Keratinocyte (primary cell): ENCODE results near the gene ADRB2. TPM values are rescaled to one million over a fixed set of nuclear protein-coding genes. Genes with fewer than 3 reads are reported as not detected.

ENCODE experiments used
- DNase-seq: peaks from one replicate; pipeline ENCODE4 v3.0.0-alpha.2; 2011; ENCODE audit warnings: low read depth, missing footprints, low spot score
- FAIRE-seq: peaks from 2 replicates; lab custom pipeline; 2011; peaks lifted over from hg19 to GRCh38; lab: Jason Lieb, UNC
- H2AFZ ChIP-seq: 2 replicates; pipeline ENCODE4 v1.6.0; 2012; ENCODE audit warnings: low read length, control low read depth, inconsistent platforms; ENCODE audit not compliant: control insufficient read depth
- H3K27ac ChIP-seq: 2 replicates; pipeline ENCODE4 v1.5.1; 2011; ENCODE audit warnings: low read length; ENCODE audit not compliant: control insufficient read depth, insufficient read depth
- H3K27me3 ChIP-seq: 3 replicates; pipeline ENCODE4 v1.6.0; 2011; ENCODE audit warnings: low read length; ENCODE audit not compliant: control insufficient read depth, insufficient read depth; ENCODE audit errors: extremely low read depth
- H3K36me3 ChIP-seq, 2 experiments: 2 replicates in 1 of 2; 3 replicates in 1 of 2; pipeline ENCODE4 v1.5.1; 2011; ENCODE audit warnings: low read length in 2 of 2, mild to moderate bottlenecking in 1 of 2; ENCODE audit not compliant: control insufficient read depth in 2 of 2, insufficient read depth in 2 of 2; ENCODE audit errors: extremely low read depth in 1 of 2
- H3K4me1 ChIP-seq: 3 replicates; pipeline ENCODE4 v1.5.1; 2011; ENCODE audit warnings: low read length; ENCODE audit not compliant: control insufficient read depth, insufficient read depth; ENCODE audit errors: extremely low read depth
- H3K4me2 ChIP-seq: 3 replicates; pipeline ENCODE4 v1.6.0; 2011; ENCODE audit warnings: low read depth, low read length; ENCODE audit not compliant: control insufficient read depth, insufficient read depth; ENCODE audit errors: extremely low read depth
- H3K4me3 ChIP-seq, 3 experiments: fragments of 200-600 bp in 1 of 3; sonication (generic) in 1 of 3; 2 replicates in 2 of 3; 3 replicates in 1 of 3; pipeline ENCODE4 v1.5.1; 2011 to 2016; ENCODE audit warnings: low read length in 3 of 3, mild to moderate bottlenecking in 3 of 3, control low read depth in 2 of 3, inconsistent platforms in 1 of 3, low read depth in 1 of 3, mixed read lengths in 1 of 3, mixed run types in 1 of 3, moderate library complexity in 1 of 3; ENCODE audit not compliant: control insufficient read depth in 2 of 3, insufficient read depth in 2 of 3; ENCODE audit errors: extremely low read depth in 1 of 3
- H3K79me2 ChIP-seq: 2 replicates; pipeline ENCODE4 v1.6.0; 2012; ENCODE audit warnings: low read length; ENCODE audit not compliant: control insufficient read depth, insufficient read depth
- H3K9ac ChIP-seq: 3 replicates; pipeline ENCODE4 v1.6.0; 2011; ENCODE audit warnings: low read length; ENCODE audit not compliant: control insufficient read depth, insufficient read depth; ENCODE audit errors: extremely low read depth
- H3K9me1 ChIP-seq: 3 replicates; pipeline ENCODE4 v1.6.0; 2011; ENCODE audit warnings: low read length; ENCODE audit not compliant: control insufficient read depth, insufficient read depth; ENCODE audit errors: extremely low read depth
- H3K9me3 ChIP-seq: 2 replicates; pipeline ENCODE4 v1.5.1; 2012; ENCODE audit warnings: low read depth, low read length; ENCODE audit not compliant: control insufficient read depth
- H4K20me1 ChIP-seq: 3 replicates; pipeline ENCODE4 v1.6.0; 2011; ENCODE audit warnings: low read length; ENCODE audit not compliant: control insufficient read depth, insufficient read depth; ENCODE audit errors: extremely low read depth
- CTCF ChIP-seq, 3 experiments: IDR thresholded peaks in 1 of 3; conservative IDR thresholded peaks in 1 of 3; optimal IDR thresholded peaks in 1 of 3; 2 replicates in 2 of 3; 3 replicates in 1 of 3; pipeline versions ENCODE3 to v1.5.1; 2011; ENCODE audit warnings: low read length in 3 of 3, mild to moderate bottlenecking in 3 of 3, moderate library complexity in 2 of 3, control low read depth in 1 of 3, inconsistent platforms in 1 of 3; ENCODE audit not compliant: insufficient read depth in 2 of 3; ENCODE audit errors: extremely low read depth in 1 of 3
- EZH2 ChIP-seq: IDR thresholded peaks from one replicate; pipeline ENCODE4 v1.6.1; 2012; ENCODE audit warnings: inconsistent platforms, mild to moderate bottlenecking, low read length, moderate library complexity
- dilution Hi-C: fragments of 300-500 bp; cut with MboI; formaldehyde crosslinking; loops from one replicate; pipeline ENCODE4 v1.7.0; 2020; ENCODE audit warnings: low sequenced_read_pairs; ENCODE audit not compliant: extremely low pct_ligation_motif_present
- polyA plus RNA-seq, 5 experiments: library from polyadenylated mRNA; depleted of rRNA in 3 of 5; stranded (reverse) in 3 of 5; stranded (forward) in 1 of 5; unstranded in 1 of 5; fragments of >200 nt; gene quantifications; 1 replicate in 1 of 5; 2 replicates in 3 of 5; 3 replicates in 1 of 5; pipeline versions ENCODE4 v1.2.1 to v1.2.3, GENCODE V29; 2011 to 2012; ENCODE audit warnings: missing spikeins in 2 of 5, low read depth in 1 of 5, low replicate concordance in 1 of 5

The ADRB2 gene
- polyA plus RNA-seq, 1 donor (not counting 4 experiments of a cell fraction or from before 2014, with no cell fraction given): 39.7 TPM

GRCh38 chr5:148806520-148806931, 19.9 kb upstream of the ADRB2 start:
- Histone ChIP-seq H3K9me1 (no peaks in the 10 kb centered on the region), H3K9me3 (no peaks in the 10 kb centered on the region), H3K36me3 (no peaks in the 10 kb centered on the region), H3K27me3 (no peaks in the 10 kb centered on the region), H3K4me1 (peaks cover 10% of the 10 kb centered on the region), H3K9ac (no peak overlapping the region), H3K79me2 (no peaks in the 10 kb centered on the region), H4K20me1 (no peaks in the 10 kb centered on the region), H3K4me3 (no peak overlapping the region), H2AFZ (no peak overlapping the region), H3K4me2 (no peak overlapping the region), H3K27ac (no peak overlapping the region)
- DNase-seq (no peak), FAIRE-seq (no peak)
- dilution Hi-C loops: no loop called here
- no peak for TF ChIP-seq EZH2
- no peak for TF ChIP-seq CTCF (optimal IDR thresholded peaks at IDR 0.05 in 1 of 3, IDR thresholded peaks at IDR 0.05 in 1 of 3, conservative IDR thresholded peaks at IDR 0.05 in 1 of 3; ENCODE audit: extremely low read depth in 1 of 3, insufficient read depth in 2 of 3, low read length in 3 of 3)

GRCh38 chr5:148807851-148808250, 18.6 kb upstream of the ADRB2 start:
- peak; percentile 9 for FAIRE-seq

More at GRCh38 chr5:148807851-148808250, 18.6 kb upstream of the ADRB2 start:
- no peak for DNase-seq
- Histone ChIP-seq H3K4me3 (no peak overlapping the region), H3K27me3 (no peaks in the 10 kb centered on the region), H3K9ac (no peak overlapping the region), H3K36me3 (no peaks in the 10 kb centered on the region), H2AFZ (no peak overlapping the region), H3K79me2 (no peaks in the 10 kb centered on the region), H4K20me1 (no peaks in the 10 kb centered on the region), H3K9me1 (no peaks in the 10 kb centered on the region), H3K9me3 (no peaks in the 10 kb centered on the region), H3K27ac (no peak overlapping the region), H3K4me1 (peaks cover 10% of the 10 kb centered on the region), H3K4me2 (no peak overlapping the region)
- no peak for TF ChIP-seq CTCF (optimal IDR thresholded peaks at IDR 0.05 in 1 of 3, IDR thresholded peaks at IDR 0.05 in 1 of 3, conservative IDR thresholded peaks at IDR 0.05 in 1 of 3; ENCODE audit: extremely low read depth in 1 of 3, insufficient read depth in 2 of 3, low read length in 3 of 3)
- no peak for TF ChIP-seq EZH2
- dilution Hi-C loops: no loop called here
